Activated CD8-positive, alpha-beta T cell treated with anti-CD3 and anti-CD28 coated beads for 36 hours (primary cell): Measurements from ENCODE around the gene RRH. TPM values are rescaled to one million over a fixed set of nuclear protein-coding genes. Genes with fewer than 3 reads are reported as not detected.
"Not testable (repeated sequence)": the region's sequence is repeated elsewhere in the genome, so short reads cannot be mapped to it uniquely, and the experiment has no call there.

ENCODE experiments used
- ATAC-seq: fragments of 200-7000 bp; cut with Tn5 transposase; one replicate; pipeline ENCODE4 v1.10.0; 2021; ENCODE audit warnings: mild to moderate bottlenecking, moderate library complexity
- CTCF ChIA-PET: fragments of 350-600 bp; sonication (Branson Sonifier 250); formaldehyde crosslinking; loops from one replicate; lab custom pipeline; 2021; ENCODE audit warnings: antibody characterized with exemption; lab: Charles Lee
- POLR2A ChIA-PET: fragments of 350-600 bp; sonication (Branson Sonifier 250); formaldehyde crosslinking; loops from one replicate; lab custom pipeline; 2021; ENCODE audit warnings: antibody characterized with exemption; lab: Charles Lee
- DNase-seq: peaks from one replicate; pipeline ENCODE4 v3.0.0-alpha.2; 2020
- H3K27ac Mint-ChIP-seq: one replicate; pipeline ENCODE4 v1.8.0; 2021; ENCODE audit warnings: mild to moderate bottlenecking, mixed read lengths
- H3K27me3 Mint-ChIP-seq: one replicate; pipeline ENCODE4 v1.8.0; 2021; ENCODE audit warnings: mixed read lengths
- H3K36me3 Mint-ChIP-seq: one replicate; pipeline ENCODE4 v1.8.0; 2021; ENCODE audit warnings: low read depth, mixed read lengths
- H3K4me1 Mint-ChIP-seq: one replicate; pipeline ENCODE4 v1.8.0; 2021; ENCODE audit warnings: low read depth, mixed read lengths
- H3K4me3 Mint-ChIP-seq: one replicate; pipeline ENCODE4 v1.8.0; 2021; ENCODE audit warnings: mild to moderate bottlenecking, moderate library complexity, mixed read lengths
- H3K9me3 Mint-ChIP-seq: one replicate; pipeline ENCODE4 v1.8.0; 2021; ENCODE audit warnings: mixed read lengths
- CTCF ChIP-seq: fragments of 200-600 bp; IDR thresholded peaks from one replicate; pipeline ENCODE4 v1.8.0; 2022; ENCODE audit warnings: antibody characterized with exemption, mild to moderate bottlenecking
- intact Hi-C: fragments of 100-400 bp; cut with micrococcal nuclease; formaldehyde crosslinking; loops from one replicate; pipeline ENCODE4 v1.10.0; 2022
- total RNA-seq, 2 experiments: library from RNA; stranded (reverse); gene quantifications; one replicate each; pipeline ENCODE4 v1.2.3, GENCODE V29; 2021

RRH gene
- total RNA-seq, 2 experiments from 2014 or later, result not detected

- Mint-ChIP-seq H3K9me3 (no peaks in the 10 kb centered on the region), H3K4me3 (no peak overlapping the region), H3K4me1 (peaks cover 2% of the 10 kb centered on the region), H3K36me3 (no peaks in the 10 kb centered on the region), H3K27ac (no peak overlapping the region), H3K27me3 (no peaks in the 10 kb centered on the region)
- ChIA-PET CTCF (no interaction called here), POLR2A (no interaction called here)
- intact Hi-C loops, result no loop called here
- no peak for TF ChIP-seq CTCF
- no peak for DNase-seq
- no peak for ATAC-seq
These were observed 22.8 kb downstream of the RRH start for GRCh38 chr4:109850601-109851000.

GRCh38 chr4:109859426-109860300, 31.9 kb downstream of the RRH start:
- DNase-seq, H3K4me3 Mint-ChIP-seq, H3K27me3 Mint-ChIP-seq, POLR2A ChIA-PET, ATAC-seq, intact Hi-C loops, H3K27ac Mint-ChIP-seq, H3K4me1 Mint-ChIP-seq, CTCF ChIA-PET, H3K36me3 Mint-ChIP-seq: not testable (repeated sequence)
- H3K9me3 Mint-ChIP-seq, result peaks cover 18% of the 10 kb centered on the region

GRCh38 chr4:109861271-109861670, 33.5 kb downstream of the RRH start:
- POLR2A ChIA-PET, result no interaction called here
- peaks cover 18% of the 10 kb centered on the region for H3K9me3 Mint-ChIP-seq
- no peaks in the 10 kb centered on the region for H3K4me1 Mint-ChIP-seq
- H3K36me3 Mint-ChIP-seq, result peaks cover 8% of the 10 kb centered on the region
- TF ChIP-seq CTCF, result no peak
- H3K27ac Mint-ChIP-seq, result no peak overlapping the region
- ATAC-seq, result no peak
- H3K27me3 Mint-ChIP-seq, result no peaks in the 10 kb centered on the region
- intact Hi-C loops, result no loop called here
- no peak overlapping the region for H3K4me3 Mint-ChIP-seq
- no peak for DNase-seq
- CTCF ChIA-PET, result no interaction called here

GRCh38 chr4:109861916-109862511, 34.2 kb downstream of the RRH start:
- CTCF ChIA-PET, result no interaction called here
- Mint-ChIP-seq H3K36me3 (peaks cover 8% of the 10 kb centered on the region), H3K27ac (no peak overlapping the region), H3K4me3 (no peak overlapping the region), H3K9me3 (peaks cover 18% of the 10 kb centered on the region), H3K27me3 (no peaks in the 10 kb centered on the region), H3K4me1 (no peaks in the 10 kb centered on the region)
- ATAC-seq, result no peak
- intact Hi-C loops, result no loop called here
- no peak for DNase-seq
- TF ChIP-seq CTCF, result no peak
- POLR2A ChIA-PET, result no interaction called here

GRCh38 chr4:109864134-109864533, 36.4 kb downstream of the RRH start:
- intact Hi-C loops, result no loop called here
- Mint-ChIP-seq H3K4me1 (no peaks in the 10 kb centered on the region), H3K9me3 (peaks cover 9% of the 10 kb centered on the region), H3K27ac (no peak overlapping the region), H3K27me3 (no peaks in the 10 kb centered on the region), H3K4me3 (no peak overlapping the region), H3K36me3 (peaks cover 6% of the 10 kb centered on the region)
- ATAC-seq (no peak), DNase-seq (no peak)
- POLR2A ChIA-PET, result no interaction called here
- no peak for TF ChIP-seq CTCF
- CTCF ChIA-PET, result no interaction called here
